ENCODE measurements around the gene TMEM72.

DNA sequence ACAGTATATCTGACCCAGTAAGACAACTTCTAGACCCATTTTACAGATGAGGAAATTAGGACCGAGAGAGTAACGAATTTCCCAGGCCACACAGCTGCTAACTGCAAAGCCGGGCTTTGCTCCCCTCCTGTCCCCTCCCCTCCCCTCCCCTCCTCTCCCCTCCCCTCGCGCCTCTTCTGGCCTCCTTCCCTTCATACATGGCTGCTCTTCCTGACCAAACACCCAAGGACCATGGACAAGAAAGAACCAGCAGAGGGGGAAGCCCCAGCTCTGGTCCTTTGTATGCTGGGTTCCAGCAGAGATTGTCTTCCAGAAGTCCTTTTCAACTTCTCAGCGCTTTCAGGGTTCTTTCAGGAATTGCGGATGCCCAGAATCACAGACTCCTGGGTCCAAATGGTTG lies 3.6 kb upstream of the TMEM72 start:
- TF ChIP-seq ZFP30 (CRISPR knock-in tag; IDR thresholded peaks at IDR 0.05), result no peak
- no peak for TF ChIP-seq ARNTL (CRISPR knock-in tag; IDR thresholded peaks at IDR 0.05; ENCODE audit: borderline replicate concordance, low read depth)
- TF ChIP-seq TCF4 (CRISPR knock-in tag; IDR thresholded peaks at IDR 0.05; ENCODE audit: borderline replicate concordance), result no peak

Measured in SK-N-SH treated with all-trans-retinoic acid at 6 μM for 48 hours (cell line).